GM18858 (cell line): ENCODE results near the gene MMP15.
A peak's percentile ranks its signal among the peaks of the same experiment; 100 is the strongest.

Experiments used
- ATAC-seq: cut with Tn5 transposase; IDR thresholded peaks from one replicate; pipeline ENCODE4 v1.9.1; 2021; ENCODE audit not compliant: unreplicated experiment

Gene MMP15

GRCh38 chr16:58018803-58019202 is 6.8 kb upstream of the MMP15 start:
- no peak for ATAC-seq

- no peak for ATAC-seq
Observed at GRCh38 chr16:58019866-58020538, 5.6 kb upstream of the MMP15 start.

- no peak for ATAC-seq
Observed at GRCh38 chr16:58020628-58021521, 4.7 kb upstream of the MMP15 start.

GRCh38 chr16:58021661-58022551 is 3.6 kb upstream of the MMP15 start:
- no peak for ATAC-seq

- ATAC-seq, result no peak
Observed at GRCh38 chr16:58022601-58023371, 2.8 kb upstream of the MMP15 start.

- ATAC-seq, result no peak
Observed at GRCh38 chr16:58024486-58025350, 836 bp upstream of the MMP15 start.

GRCh38 chr16:58026139-58026704 is 668 bp downstream of the MMP15 start:
- peak; percentile 7 for ATAC-seq

- no peak for ATAC-seq
Observed at GRCh38 chr16:58026705-58027160, 1.2 kb downstream of the MMP15 start.

GRCh38 chr16:58027161-58027915 is 1.8 kb downstream of the MMP15 start:
- ATAC-seq, result no peak

- no peak for ATAC-seq
Observed at GRCh38 chr16:58027916-58028455, 2.4 kb downstream of the MMP15 start.

GRCh38 chr16:58028541-58029070 is 3.1 kb downstream of the MMP15 start:
- no peak for ATAC-seq

GRCh38 chr16:58029410-58029809 is 3.9 kb downstream of the MMP15 start:
- no peak for ATAC-seq

- ATAC-seq, result no peak
Observed at GRCh38 chr16:58030136-58030840, 4.7 kb downstream of the MMP15 start.

- ATAC-seq, result no peak
Observed at GRCh38 chr16:58031016-58031800, 5.7 kb downstream of the MMP15 start.

- ATAC-seq, result no peak
Observed at GRCh38 chr16:58032710-58033293, 7.2 kb downstream of the MMP15 start.

GRCh38 chr16:58034128-58034685 is 8.7 kb downstream of the MMP15 start:
- no peak for ATAC-seq
